Vagina (tissue), 2 donors: ENCODE measurements around the gene RABGAP1L. TPM values are rescaled to one million over a fixed set of nuclear protein-coding genes. Genes with fewer than 3 reads are reported as not detected.

Experiments used
- DNase-seq, 2 donors: peaks; one replicate each; pipeline ENCODE4 v3.0.0-alpha.2; 2017; ENCODE audit errors: extremely low spot score in 2 of 2
- H3K27ac ChIP-seq: fragments of 200-600 bp; sonication (generic); one replicate; pipeline ENCODE4 v1.5.1; 2019
- H3K27me3 ChIP-seq: fragments of 200-600 bp; sonication (generic); one replicate; pipeline ENCODE4 v1.5.1; 2019
- H3K36me3 ChIP-seq, 2 donors: fragments of 200-600 bp; sonication (generic); one replicate each; pipeline ENCODE4 v1.5.1; 2017 to 2019
- H3K4me1 ChIP-seq: fragments of 200-600 bp; sonication (generic); one replicate; pipeline ENCODE4 v1.5.1; 2019
- H3K4me3 ChIP-seq, 2 donors: fragments of 200-600 bp; sonication (generic); 1 replicate in 1 of 2; 2 replicates in 1 of 2; pipeline ENCODE4 v1.5.1; 2016 to 2019
- H3K9me3 ChIP-seq: fragments of 200-600 bp; sonication (generic); one replicate; pipeline ENCODE4 v1.5.1; 2019
- POLR2A ChIP-seq, 2 donors: fragments of 450-650 bp; IDR thresholded peaks; one replicate each; pipeline ENCODE4 v1.6.1; 2017; ENCODE audit warnings: antibody characterized with exemption in 2 of 2, mild to moderate bottlenecking in 2 of 2, moderate library complexity in 2 of 2
- POLR2AphosphoS5 ChIP-seq, 2 donors: sonication (generic); formaldehyde crosslinking; IDR thresholded peaks; one replicate each; pipeline ENCODE4 v1.9.0; 2017; ENCODE audit warnings: antibody characterized with exemption in 2 of 2, mild to moderate bottlenecking in 2 of 2, low read depth in 1 of 2; ENCODE audit not compliant: insufficient read depth in 1 of 2
- intact Hi-C: fragments of 100-400 bp; cut with DNase I; formaldehyde crosslinking; loops from one replicate; pipeline ENCODE4 v1.15.1; 2023
- total RNA-seq: library from RNA; depleted of rRNA; stranded (reverse); fragments of >200 nt; gene quantifications from one replicate; pipeline ENCODE4 v1.2.3, GENCODE V29; 2016
- TF ChIP-seq, protein P1 (sequence below), 3 experiments: fragments of 450-650 bp in 2 of 3; fragments of 200-600 bp in 1 of 3; sonication (generic) in 1 of 3; IDR thresholded peaks; one replicate each; pipeline ENCODE4 v1.5.1; 2017 to 2019; ENCODE audit warnings: antibody characterized with exemption in 3 of 3, mild to moderate bottlenecking in 2 of 3, moderate library complexity in 2 of 3

RABGAP1L gene
- total RNA-seq, 1 donor from 2014 or later = 40.0 TPM

DNA sequence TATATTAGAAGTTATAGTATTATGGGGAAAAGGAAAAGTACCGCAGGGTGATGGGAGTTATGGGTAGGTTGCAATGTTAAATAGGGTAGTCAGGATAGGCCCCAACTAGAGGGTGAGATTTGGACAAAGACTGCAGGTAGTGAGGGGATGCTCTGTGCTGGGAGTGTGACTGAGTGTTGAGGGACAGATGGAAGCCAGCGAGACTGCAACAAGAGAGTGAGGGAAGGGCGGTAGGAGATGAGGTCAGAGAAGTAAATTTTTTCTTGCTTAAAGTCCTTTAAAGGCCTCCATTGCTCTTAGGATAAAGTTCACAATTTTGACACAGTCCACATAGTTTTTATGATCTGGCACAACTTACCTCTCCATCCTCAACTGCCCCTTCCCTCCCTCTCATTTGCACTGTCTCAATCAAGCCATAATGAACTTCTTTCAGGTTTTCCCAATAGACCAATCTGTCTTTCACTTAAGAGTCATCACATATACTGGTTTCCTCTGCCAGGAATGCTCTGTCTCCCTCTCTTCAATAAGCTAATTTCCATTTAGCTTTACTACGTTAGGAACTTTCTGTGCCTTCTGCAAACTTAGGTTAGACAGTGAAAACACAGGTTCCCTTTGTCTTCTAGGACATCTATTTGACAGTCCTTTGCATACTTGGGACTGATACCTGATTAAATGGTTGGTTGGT lies 602.7 kb downstream of the RABGAP1L start:
- Histone ChIP-seq H3K4me1 (no peaks in the 10 kb centered on the region), H3K27me3 (no peaks in the 10 kb centered on the region), H3K4me3 (no peak overlapping the region), H3K27ac (no peak overlapping the region), H3K36me3 (no peaks in the 10 kb centered on the region), H3K9me3 (no peaks in the 10 kb centered on the region)
- DNase-seq = no peak
- intact Hi-C loops = loop anchor here (10.0 kb wide), 1 partner anchor 223 kb away; no protein-coding TSS in a partner anchor
- TF ChIP-seq, protein P1, sequence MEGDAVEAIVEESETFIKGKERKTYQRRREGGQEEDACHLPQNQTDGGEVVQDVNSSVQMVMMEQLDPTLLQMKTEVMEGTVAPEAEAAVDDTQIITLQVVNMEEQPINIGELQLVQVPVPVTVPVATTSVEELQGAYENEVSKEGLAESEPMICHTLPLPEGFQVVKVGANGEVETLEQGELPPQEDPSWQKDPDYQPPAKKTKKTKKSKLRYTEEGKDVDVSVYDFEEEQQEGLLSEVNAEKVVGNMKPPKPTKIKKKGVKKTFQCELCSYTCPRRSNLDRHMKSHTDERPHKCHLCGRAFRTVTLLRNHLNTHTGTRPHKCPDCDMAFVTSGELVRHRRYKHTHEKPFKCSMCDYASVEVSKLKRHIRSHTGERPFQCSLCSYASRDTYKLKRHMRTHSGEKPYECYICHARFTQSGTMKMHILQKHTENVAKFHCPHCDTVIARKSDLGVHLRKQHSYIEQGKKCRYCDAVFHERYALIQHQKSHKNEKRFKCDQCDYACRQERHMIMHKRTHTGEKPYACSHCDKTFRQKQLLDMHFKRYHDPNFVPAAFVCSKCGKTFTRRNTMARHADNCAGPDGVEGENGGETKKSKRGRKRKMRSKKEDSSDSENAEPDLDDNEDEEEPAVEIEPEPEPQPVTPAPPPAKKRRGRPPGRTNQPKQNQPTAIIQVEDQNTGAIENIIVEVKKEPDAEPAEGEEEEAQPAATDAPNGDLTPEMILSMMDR (IDR thresholded peaks at IDR 0.05) = no peak
- TF ChIP-seq POLR2A (IDR thresholded peaks at IDR 0.05) (no peak), POLR2AphosphoS5 (IDR thresholded peaks at IDR 0.05; ENCODE audit: insufficient read depth in 1 of 2, low read depth in 1 of 2) (no peak)

DNA sequence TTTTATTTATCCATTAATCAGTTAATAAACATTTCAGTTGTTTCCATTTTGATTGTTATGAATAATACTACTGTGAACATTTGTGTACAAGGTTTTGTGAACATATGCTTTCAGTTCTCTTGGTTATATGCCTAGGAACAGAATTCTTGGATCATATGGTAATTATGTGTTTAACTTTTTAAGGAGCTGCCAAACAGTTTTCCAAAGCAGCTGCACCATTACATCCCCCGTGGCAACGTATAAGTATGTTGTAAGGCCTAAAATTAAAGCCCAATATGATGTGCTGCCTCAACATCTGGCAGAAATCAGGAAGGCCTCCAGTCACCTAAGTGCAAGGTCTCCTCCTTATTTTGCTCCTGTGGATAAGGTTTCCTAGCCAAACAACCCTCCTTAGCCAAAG lies 604.9 kb downstream of the RABGAP1L start:
- no peaks in the 10 kb centered on the region for H3K4me1 ChIP-seq
- no peaks in the 10 kb centered on the region for H3K27me3 ChIP-seq
- no peak overlapping the region for H3K4me3 ChIP-seq
- no peak for DNase-seq
- TF ChIP-seq POLR2AphosphoS5 (IDR thresholded peaks at IDR 0.05; ENCODE audit: insufficient read depth in 1 of 2, low read depth in 1 of 2) = no peak
- TF ChIP-seq, protein P1 (IDR thresholded peaks at IDR 0.05) = no peak
- no peak for TF ChIP-seq POLR2A (IDR thresholded peaks at IDR 0.05)
- H3K36me3 ChIP-seq = no peaks in the 10 kb centered on the region
- intact Hi-C loops = loop anchor here (10.0 kb wide), 1 partner anchor 221 kb away; no protein-coding TSS in a partner anchor
- no peaks in the 10 kb centered on the region for H3K9me3 ChIP-seq
- H3K27ac ChIP-seq = no peak overlapping the region

DNA sequence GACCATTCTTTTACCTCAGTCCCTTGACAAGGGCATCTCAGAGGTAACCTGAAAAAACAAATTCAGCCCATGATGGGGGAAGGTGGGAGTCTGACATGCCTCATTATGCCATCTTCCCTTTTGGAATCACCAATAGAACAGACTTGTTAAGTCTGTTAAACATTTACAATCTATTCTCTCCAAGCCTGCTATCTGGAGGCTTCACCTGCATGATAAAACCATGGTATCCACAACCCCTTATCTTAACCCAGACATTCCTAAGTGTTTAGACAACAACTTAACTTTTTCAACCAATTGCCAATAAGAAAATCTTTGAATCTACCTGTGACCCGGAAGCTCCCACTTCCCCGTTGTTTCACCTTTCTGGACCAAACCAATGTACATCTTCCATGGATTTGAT lies 607.4 kb downstream of the RABGAP1L start:
- no peak for DNase-seq

DNA sequence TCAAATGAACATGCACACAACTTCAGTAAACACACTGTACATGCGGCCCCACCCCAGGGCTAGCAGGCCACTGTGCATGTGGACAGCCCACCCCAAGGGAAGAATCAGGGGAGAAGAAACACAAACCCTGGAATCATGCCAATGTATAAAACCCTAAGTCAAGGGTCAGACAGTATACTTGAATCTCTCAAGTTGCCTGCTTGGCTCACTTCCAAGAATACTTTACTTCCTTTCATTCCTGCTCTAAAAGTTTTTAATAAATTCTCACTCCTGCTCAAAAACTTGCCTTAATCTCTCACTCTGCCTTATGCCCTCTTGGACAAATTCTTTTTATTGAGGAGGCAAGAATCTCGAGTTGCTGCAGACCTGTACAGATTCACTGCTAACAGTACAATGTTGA lies 609.2 kb downstream of the RABGAP1L start:
- no peaks in the 10 kb centered on the region for H3K9me3 ChIP-seq
- H3K4me3 ChIP-seq = no peak overlapping the region
- no peaks in the 10 kb centered on the region for H3K27me3 ChIP-seq
- intact Hi-C loops = loop anchor here (10.0 kb wide), 1 partner anchor 216 kb away; no protein-coding TSS in a partner anchor
- TF ChIP-seq, protein P1 (IDR thresholded peaks at IDR 0.05) = no peak
- TF ChIP-seq POLR2AphosphoS5 (IDR thresholded peaks at IDR 0.05; ENCODE audit: insufficient read depth in 1 of 2, low read depth in 1 of 2) = no peak
- TF ChIP-seq POLR2A (IDR thresholded peaks at IDR 0.05) = no peak
- no peak overlapping the region for H3K27ac ChIP-seq
- H3K36me3 ChIP-seq = no peaks in the 10 kb centered on the region
- DNase-seq = no peak
- no peaks in the 10 kb centered on the region for H3K4me1 ChIP-seq

More for the DNA sequence above, 607.4 kb downstream of the RABGAP1L start:
- H3K9me3 ChIP-seq = no peaks in the 10 kb centered on the region
- H3K4me1 ChIP-seq = no peaks in the 10 kb centered on the region
- TF ChIP-seq POLR2AphosphoS5 (IDR thresholded peaks at IDR 0.05; ENCODE audit: insufficient read depth in 1 of 2, low read depth in 1 of 2) (no peak), POLR2A (IDR thresholded peaks at IDR 0.05) (no peak)
- TF ChIP-seq, protein P1 (IDR thresholded peaks at IDR 0.05) = no peak
- intact Hi-C loops = loop anchor here (10.0 kb wide), 1 partner anchor 218 kb away; no protein-coding TSS in a partner anchor
- no peaks in the 10 kb centered on the region for H3K36me3 ChIP-seq
- no peaks in the 10 kb centered on the region for H3K27me3 ChIP-seq
- H3K4me3 ChIP-seq = no peak overlapping the region
- no peak overlapping the region for H3K27ac ChIP-seq

DNA sequence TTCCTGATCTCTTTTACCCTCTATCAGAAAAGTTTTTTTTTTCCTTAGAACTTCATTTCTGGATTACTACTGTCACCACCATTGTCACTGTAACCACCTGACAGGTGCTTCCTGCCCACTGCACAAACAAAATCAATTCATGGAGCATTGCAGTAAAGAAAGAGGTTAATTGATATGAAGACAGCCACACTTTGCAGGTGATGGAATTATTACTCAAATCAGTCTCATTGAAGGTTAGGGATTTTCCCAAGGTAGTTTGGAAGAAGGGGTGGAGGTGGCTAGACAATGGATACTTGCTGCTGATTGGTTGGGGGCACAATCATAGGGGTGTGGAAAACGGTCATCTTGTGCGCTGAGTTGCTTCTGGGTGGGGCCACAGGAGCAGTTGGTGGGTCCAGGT lies 609.6 kb downstream of the RABGAP1L start:
- no peak for DNase-seq
- no peak overlapping the region for H3K4me3 ChIP-seq
- no peaks in the 10 kb centered on the region for H3K36me3 ChIP-seq
- TF ChIP-seq POLR2A (IDR thresholded peaks at IDR 0.05) (no peak), POLR2AphosphoS5 (IDR thresholded peaks at IDR 0.05; ENCODE audit: insufficient read depth in 1 of 2, low read depth in 1 of 2) (no peak)
- TF ChIP-seq, protein P1 (IDR thresholded peaks at IDR 0.05) = no peak
- no peaks in the 10 kb centered on the region for H3K4me1 ChIP-seq
- no peaks in the 10 kb centered on the region for H3K27me3 ChIP-seq
- no peak overlapping the region for H3K27ac ChIP-seq
- H3K9me3 ChIP-seq = no peaks in the 10 kb centered on the region
- intact Hi-C loops = loop anchor here (10.0 kb wide), 1 partner anchor 216 kb away; no protein-coding TSS in a partner anchor
